Mesothelial cell of epicardium (in vitro differentiated cells): ENCODE data around the gene RCOR3. TPM values are rescaled to one million over a fixed set of nuclear protein-coding genes. Genes with fewer than 3 reads are reported as not detected.

Source experiments
- DNase-seq, 2 experiments: peaks; one replicate each; pipeline ENCODE4 v3.0.0; 2021; ENCODE audit warnings: low spot score in 2 of 2; ENCODE audit not compliant: unreplicated experiment in 2 of 2
- H3K27ac Mint-ChIP-seq: 2 replicates; pipeline ENCODE4 v1.8.0; 2021; ENCODE audit warnings: mixed read lengths
- H3K27me3 Mint-ChIP-seq: 2 replicates; pipeline ENCODE4 v1.8.0; 2021; ENCODE audit warnings: low read depth, mixed read lengths
- H3K36me3 Mint-ChIP-seq: 2 replicates; pipeline ENCODE4 v1.8.0; 2021; ENCODE audit warnings: mixed read lengths
- H3K4me1 Mint-ChIP-seq: 2 replicates; pipeline ENCODE4 v1.8.0; 2021; ENCODE audit warnings: mixed read lengths
- H3K4me3 Mint-ChIP-seq: 2 replicates; pipeline ENCODE4 v1.8.0; 2021; ENCODE audit warnings: mild to moderate bottlenecking, moderate library complexity, mixed read lengths
- H3K9me3 Mint-ChIP-seq: 2 replicates; pipeline ENCODE4 v1.8.0; 2021; ENCODE audit warnings: mixed read lengths
- CTCF ChIP-seq: fragments of 200-600 bp; sonication (generic); IDR thresholded peaks from one replicate; pipeline ENCODE4 v1.5.0; 2021; ENCODE audit warnings: antibody characterized with exemption; ENCODE audit not compliant: unreplicated experiment
- total RNA-seq: library from RNA; stranded (reverse); gene quantifications from 3 replicates; pipeline ENCODE4 v1.2.1, GENCODE V29; 2021

The RCOR3 gene
- total RNA-seq, 1 donor from 2014 or later, result 78.7 TPM

- H3K4me1 Mint-ChIP-seq, result no peaks in the 10 kb centered on the region
- H3K9me3 Mint-ChIP-seq, result no peaks in the 10 kb centered on the region
- H3K36me3 Mint-ChIP-seq, result peaks cover 29% of the 10 kb centered on the region
- H3K4me3 Mint-ChIP-seq, result no peak overlapping the region
- no peak for TF ChIP-seq CTCF
- no peak overlapping the region for H3K27ac Mint-ChIP-seq
- no peaks in the 10 kb centered on the region for H3K27me3 Mint-ChIP-seq
- DNase-seq, result no peak
Measured at GRCh38 chr1:211267204-211267857, 8.2 kb downstream of the RCOR3 start.

GRCh38 chr1:211279340-211279739 lies 20.2 kb downstream of the RCOR3 start:
- Mint-ChIP-seq H3K27ac (no peak overlapping the region), H3K4me3 (no peak overlapping the region), H3K27me3 (no peaks in the 10 kb centered on the region), H3K36me3 (peaks cover 10% of the 10 kb centered on the region), H3K4me1 (no peaks in the 10 kb centered on the region), H3K9me3 (no peaks in the 10 kb centered on the region)
- DNase-seq, result no peak
- no peak for TF ChIP-seq CTCF

DNA sequence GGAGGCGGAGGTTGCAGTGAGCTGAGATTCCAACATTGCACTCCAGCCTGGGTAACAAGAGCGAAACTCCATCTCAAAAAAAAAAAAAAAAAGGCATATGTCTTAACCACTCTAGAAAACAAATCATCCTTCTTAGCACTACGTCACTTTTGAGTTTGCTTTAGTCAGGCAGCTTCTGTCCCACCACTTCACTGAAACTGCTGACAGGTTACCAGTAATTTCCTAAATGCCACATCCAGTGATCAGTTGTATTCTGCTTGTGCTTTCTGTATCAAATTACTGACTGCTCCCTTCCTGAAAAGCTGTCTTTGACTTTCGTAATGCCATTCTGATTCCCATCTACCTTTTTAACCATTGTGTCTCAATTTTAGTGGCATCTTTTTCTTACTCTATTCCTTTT lies 21.7 kb downstream of the RCOR3 start:
- Mint-ChIP-seq H3K36me3 (peaks cover 21% of the 10 kb centered on the region), H3K27ac (no peak overlapping the region), H3K4me1 (no peaks in the 10 kb centered on the region), H3K27me3 (no peaks in the 10 kb centered on the region), H3K4me3 (no peak overlapping the region), H3K9me3 (no peaks in the 10 kb centered on the region)
- DNase-seq, result no peak
- TF ChIP-seq CTCF, result no peak

- Mint-ChIP-seq H3K27me3 (no peaks in the 10 kb centered on the region), H3K9me3 (no peaks in the 10 kb centered on the region), H3K27ac (no peak overlapping the region), H3K4me1 (no peaks in the 10 kb centered on the region), H3K4me3 (no peak overlapping the region), H3K36me3 (peaks cover 23% of the 10 kb centered on the region)
- DNase-seq, result no peak
- TF ChIP-seq CTCF, result no peak
Measured at GRCh38 chr1:211281320-211282022, 22.3 kb downstream of the RCOR3 start.

DNA sequence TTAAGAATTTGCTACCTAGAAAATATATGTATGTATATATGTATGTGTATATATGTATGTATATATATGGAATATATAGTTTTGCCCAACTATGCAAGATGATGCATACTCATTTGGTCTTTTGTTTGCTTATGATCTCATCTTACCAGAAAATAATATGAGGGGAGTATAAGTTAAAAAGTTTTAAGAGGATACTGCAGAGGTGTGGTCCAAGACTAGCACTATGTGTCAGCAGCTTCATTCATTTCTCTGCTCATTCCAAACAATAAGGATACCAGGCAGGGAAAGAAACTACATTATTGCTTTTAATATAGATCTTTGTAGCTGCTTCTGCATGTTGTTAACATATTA lies 22.8 kb downstream of the RCOR3 start:
- Mint-ChIP-seq H3K27me3 (no peaks in the 10 kb centered on the region), H3K4me1 (no peaks in the 10 kb centered on the region), H3K4me3 (no peak overlapping the region), H3K27ac (no peak overlapping the region), H3K36me3 (peaks cover 26% of the 10 kb centered on the region), H3K9me3 (no peaks in the 10 kb centered on the region)
- DNase-seq, result no peak
- no peak for TF ChIP-seq CTCF
